Measurements from ENCODE around the gene RHOT1.
"Not testable (repeated sequence)": the region's sequence is repeated elsewhere in the genome, so short reads cannot be mapped to it uniquely, and the experiment has no call there.

RHOT1 gene

GRCh38 chr17:32111141-32111771, 31.0 kb upstream of the RHOT1 start:
- H3K4me3 ChIP-seq (ENCODE audit: low read length), result no peak overlapping the region
- H3K27ac ChIP-seq (ENCODE audit: low read length), result no peak overlapping the region
- H3K27me3 ChIP-seq (ENCODE audit: control insufficient read depth, insufficient read depth, low read length), result no peaks in the 10 kb centered on the region
- peaks cover 3% of the 10 kb centered on the region for H3K4me1 ChIP-seq (ENCODE audit: control insufficient read depth, low read depth, low read length)
- H3K9ac ChIP-seq (ENCODE audit: low read length), result no peak overlapping the region
- H3K36me3 ChIP-seq (ENCODE audit: control insufficient read depth, low read depth, low read length), result no peaks in the 10 kb centered on the region
- H3K9me3 ChIP-seq (ENCODE audit: control insufficient read depth, low read depth, low read length), result no peaks in the 10 kb centered on the region

DNA sequence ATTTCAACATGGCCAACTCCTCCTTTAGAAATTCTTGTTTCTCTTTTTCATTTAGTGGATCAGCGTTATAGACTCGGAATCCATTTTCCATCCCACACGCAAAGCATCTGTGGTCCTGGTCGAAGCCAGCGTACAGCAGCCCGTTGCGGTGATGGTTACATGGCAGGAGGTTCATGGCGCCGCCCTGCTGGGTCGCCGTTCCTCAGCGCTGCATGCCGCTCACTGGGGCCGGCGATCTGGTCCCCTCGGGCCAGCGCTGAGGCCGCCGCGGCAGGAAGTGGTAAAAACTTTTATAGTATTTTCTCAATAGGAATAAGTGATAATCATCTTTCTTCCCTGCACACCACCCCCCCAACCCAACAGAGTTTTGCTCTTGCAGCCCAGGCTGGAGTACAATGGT, 29.9 kb upstream of the RHOT1 start:
- H3K36me3 ChIP-seq (ENCODE audit: control insufficient read depth, low read depth, low read length), result no peaks in the 10 kb centered on the region
- H3K9ac ChIP-seq (ENCODE audit: low read length), result no peak overlapping the region
- no peak overlapping the region for H3K4me3 ChIP-seq (ENCODE audit: low read length)
- no peak overlapping the region for H3K27ac ChIP-seq (ENCODE audit: low read length)
- peaks cover 3% of the 10 kb centered on the region for H3K4me1 ChIP-seq (ENCODE audit: control insufficient read depth, low read depth, low read length)
- no peaks in the 10 kb centered on the region for H3K9me3 ChIP-seq (ENCODE audit: control insufficient read depth, low read depth, low read length)
- H3K27me3 ChIP-seq (ENCODE audit: control insufficient read depth, insufficient read depth, low read length), result no peaks in the 10 kb centered on the region

DNA sequence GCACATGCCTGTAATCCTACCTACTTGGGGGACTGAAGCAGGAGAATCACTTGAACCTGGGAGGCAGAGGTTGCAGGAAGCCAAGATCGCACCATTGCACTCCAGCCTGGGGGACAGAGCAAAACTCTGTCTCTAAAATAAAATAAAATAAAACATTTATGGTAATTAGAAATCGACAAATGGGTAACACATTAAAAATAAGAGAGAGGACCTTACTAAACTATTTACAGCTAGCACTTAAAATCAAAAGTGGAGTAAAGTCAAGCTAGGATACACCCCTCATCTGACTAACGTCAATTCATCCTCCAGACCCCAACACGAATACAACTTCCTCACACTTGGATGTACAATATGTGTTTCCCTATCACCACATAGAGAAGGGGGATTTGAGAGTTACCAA, 27.8 kb upstream of the RHOT1 start:
- Histone ChIP-seq H3K27me3 (ENCODE audit: control insufficient read depth, insufficient read depth, low read length) (no peaks in the 10 kb centered on the region), H3K9me3 (ENCODE audit: control insufficient read depth, low read depth, low read length) (no peaks in the 10 kb centered on the region), H3K36me3 (ENCODE audit: control insufficient read depth, low read depth, low read length) (no peaks in the 10 kb centered on the region), H3K9ac (ENCODE audit: low read length) (no peak overlapping the region), H3K4me3 (ENCODE audit: low read length) (no peak overlapping the region), H3K4me1 (ENCODE audit: control insufficient read depth, low read depth, low read length) (no peaks in the 10 kb centered on the region), H3K27ac (ENCODE audit: low read length) (no peak overlapping the region)

GRCh38 chr17:32115546-32115945, 26.8 kb upstream of the RHOT1 start:
- not testable (repeated sequence) for H3K9me3 ChIP-seq (ENCODE audit: control insufficient read depth, low read depth, low read length); H3K9ac ChIP-seq (ENCODE audit: low read length); H3K4me1 ChIP-seq (ENCODE audit: control insufficient read depth, low read depth, low read length); H3K27ac ChIP-seq (ENCODE audit: low read length); H3K4me3 ChIP-seq (ENCODE audit: low read length); H3K36me3 ChIP-seq (ENCODE audit: control insufficient read depth, low read depth, low read length); H3K27me3 ChIP-seq (ENCODE audit: control insufficient read depth, insufficient read depth, low read length)

DNA sequence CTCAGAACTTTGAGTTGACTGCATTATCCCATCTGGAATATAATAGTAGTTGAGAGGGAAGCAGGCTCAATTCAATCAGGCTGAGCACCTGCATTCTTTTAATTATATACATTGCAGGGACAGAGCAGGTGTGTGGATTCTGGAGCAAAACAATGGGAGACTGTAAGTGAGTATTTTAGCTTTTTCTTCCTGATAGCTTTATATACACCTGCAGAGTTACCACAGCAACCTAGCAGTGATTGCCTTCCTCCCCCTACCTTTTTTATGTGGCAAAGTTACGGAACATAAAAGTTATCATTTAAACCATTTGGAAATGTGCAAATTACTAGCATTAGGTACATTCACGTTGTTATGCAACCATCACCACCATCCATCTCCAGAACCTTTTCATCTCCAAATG, 25.4 kb upstream of the RHOT1 start:
- no peaks in the 10 kb centered on the region for H3K27me3 ChIP-seq (ENCODE audit: control insufficient read depth, insufficient read depth, low read length)
- peaks cover 5% of the 10 kb centered on the region for H3K4me1 ChIP-seq (ENCODE audit: control insufficient read depth, low read depth, low read length)
- H3K36me3 ChIP-seq (ENCODE audit: control insufficient read depth, low read depth, low read length), result no peaks in the 10 kb centered on the region

DNA sequence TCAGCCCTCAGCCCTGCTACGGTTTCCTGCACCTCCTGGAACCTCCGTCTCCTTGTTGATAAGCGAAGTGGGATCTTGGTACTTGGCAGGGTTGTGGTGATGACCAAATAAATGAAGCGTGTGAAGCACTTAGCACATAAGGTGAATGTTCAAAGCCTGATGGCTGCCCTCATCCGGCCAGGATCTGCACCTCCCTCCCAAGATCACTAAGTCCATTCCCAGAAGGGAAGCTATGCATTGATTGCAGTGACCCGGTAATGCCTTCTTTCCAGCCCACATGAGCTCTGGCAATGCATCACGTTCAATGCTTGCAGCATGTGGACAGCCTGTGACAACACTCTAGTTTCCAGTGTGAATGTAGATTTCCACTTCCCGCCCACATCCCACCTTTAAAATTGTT, 24.9 kb upstream of the RHOT1 start:
- no peak overlapping the region for H3K4me3 ChIP-seq (ENCODE audit: low read length)
- H3K27ac ChIP-seq (ENCODE audit: low read length), result no peak overlapping the region
- no peaks in the 10 kb centered on the region for H3K27me3 ChIP-seq (ENCODE audit: control insufficient read depth, insufficient read depth, low read length)
- peaks cover 5% of the 10 kb centered on the region for H3K4me1 ChIP-seq (ENCODE audit: control insufficient read depth, low read depth, low read length)
- no peak overlapping the region for H3K9ac ChIP-seq (ENCODE audit: low read length)
- no peaks in the 10 kb centered on the region for H3K36me3 ChIP-seq (ENCODE audit: control insufficient read depth, low read depth, low read length)
- H3K9me3 ChIP-seq (ENCODE audit: control insufficient read depth, low read depth, low read length), result no peaks in the 10 kb centered on the region

More for the DNA sequence above, 25.4 kb upstream of the RHOT1 start:
- H3K9me3 ChIP-seq (ENCODE audit: control insufficient read depth, low read depth, low read length), result no peaks in the 10 kb centered on the region
- no peak overlapping the region for H3K27ac ChIP-seq (ENCODE audit: low read length)
- no peak overlapping the region for H3K9ac ChIP-seq (ENCODE audit: low read length)
- H3K4me3 ChIP-seq (ENCODE audit: low read length), result no peak overlapping the region

DNA sequence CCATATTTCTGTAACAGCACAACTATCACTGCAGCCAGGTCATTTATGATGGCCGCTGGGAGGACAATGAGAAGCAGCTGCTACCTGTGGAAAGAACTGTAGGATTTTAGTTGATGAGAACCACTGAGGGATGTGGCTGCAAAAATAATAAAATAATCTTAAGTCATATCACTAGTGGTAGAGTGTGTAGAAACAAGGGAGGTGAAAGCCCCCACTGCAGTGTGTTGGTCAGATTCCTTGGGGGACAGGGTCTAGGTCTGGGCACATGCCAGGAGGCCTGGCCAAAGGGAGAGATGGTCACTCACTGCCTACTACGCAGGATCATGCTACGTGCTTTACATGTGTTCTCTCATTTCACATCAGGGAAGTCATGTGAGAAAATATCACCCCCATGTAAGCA, 24.2 kb upstream of the RHOT1 start:
- H3K9ac ChIP-seq (ENCODE audit: low read length); H3K9me3 ChIP-seq (ENCODE audit: control insufficient read depth, low read depth, low read length); H3K4me1 ChIP-seq (ENCODE audit: control insufficient read depth, low read depth, low read length); H3K4me3 ChIP-seq (ENCODE audit: low read length); H3K36me3 ChIP-seq (ENCODE audit: control insufficient read depth, low read depth, low read length); H3K27ac ChIP-seq (ENCODE audit: low read length); H3K27me3 ChIP-seq (ENCODE audit: control insufficient read depth, insufficient read depth, low read length): not testable (repeated sequence)

- Histone ChIP-seq H3K27ac (ENCODE audit: low read length) (no peak overlapping the region), H3K27me3 (ENCODE audit: control insufficient read depth, insufficient read depth, low read length) (no peaks in the 10 kb centered on the region), H3K9me3 (ENCODE audit: control insufficient read depth, low read depth, low read length) (no peaks in the 10 kb centered on the region), H3K4me3 (ENCODE audit: low read length) (no peak overlapping the region), H3K9ac (ENCODE audit: low read length) (no peak overlapping the region), H3K4me1 (ENCODE audit: control insufficient read depth, low read depth, low read length) (peaks cover 5% of the 10 kb centered on the region), H3K36me3 (ENCODE audit: control insufficient read depth, low read depth, low read length) (no peaks in the 10 kb centered on the region)
Observed at GRCh38 chr17:32118835-32119234, 23.5 kb upstream of the RHOT1 start.

DNA sequence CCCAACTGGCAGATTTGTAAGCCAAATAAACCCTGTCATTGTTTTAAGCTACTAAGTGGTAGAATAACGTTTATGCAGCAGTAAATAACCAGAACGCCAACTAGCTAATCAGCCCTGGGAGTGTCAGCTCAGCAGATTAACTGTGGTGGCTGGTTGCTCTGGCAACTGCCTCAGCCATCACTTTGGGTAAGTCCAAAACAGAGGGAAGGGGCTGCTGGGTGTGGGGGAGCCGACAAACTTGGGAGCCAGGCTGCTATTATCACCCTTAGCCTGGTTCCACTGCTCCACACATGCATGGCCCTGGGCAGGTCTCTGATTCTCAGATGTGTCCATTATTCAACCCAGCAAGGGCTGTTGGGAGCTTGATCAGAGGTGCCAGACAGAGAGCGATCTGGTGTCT, 22.2 kb upstream of the RHOT1 start:
- peaks cover 8% of the 10 kb centered on the region for H3K4me1 ChIP-seq (ENCODE audit: control insufficient read depth, low read depth, low read length)
- H3K27ac ChIP-seq (ENCODE audit: low read length), result no peak overlapping the region
- no peak overlapping the region for H3K9ac ChIP-seq (ENCODE audit: low read length)
- H3K4me3 ChIP-seq (ENCODE audit: low read length), result no peak overlapping the region
- no peaks in the 10 kb centered on the region for H3K27me3 ChIP-seq (ENCODE audit: control insufficient read depth, insufficient read depth, low read length)
- no peaks in the 10 kb centered on the region for H3K9me3 ChIP-seq (ENCODE audit: control insufficient read depth, low read depth, low read length)
- no peaks in the 10 kb centered on the region for H3K36me3 ChIP-seq (ENCODE audit: control insufficient read depth, low read depth, low read length)

GRCh38 chr17:32120716-32121115, 21.6 kb upstream of the RHOT1 start:
- Histone ChIP-seq H3K27ac (ENCODE audit: low read length) (no peak overlapping the region), H3K9ac (ENCODE audit: low read length) (no peak overlapping the region), H3K4me1 (ENCODE audit: control insufficient read depth, low read depth, low read length) (peaks cover 8% of the 10 kb centered on the region), H3K36me3 (ENCODE audit: control insufficient read depth, low read depth, low read length) (no peaks in the 10 kb centered on the region), H3K9me3 (ENCODE audit: control insufficient read depth, low read depth, low read length) (no peaks in the 10 kb centered on the region), H3K4me3 (ENCODE audit: low read length) (no peak overlapping the region), H3K27me3 (ENCODE audit: control insufficient read depth, insufficient read depth, low read length) (no peaks in the 10 kb centered on the region)

GRCh38 chr17:32123782-32124181, 18.5 kb upstream of the RHOT1 start:
- H3K27me3 ChIP-seq (ENCODE audit: control insufficient read depth, insufficient read depth, low read length), result no peaks in the 10 kb centered on the region
- no peak overlapping the region for H3K4me3 ChIP-seq (ENCODE audit: low read length)
- no peak overlapping the region for H3K9ac ChIP-seq (ENCODE audit: low read length)
- no peaks in the 10 kb centered on the region for H3K9me3 ChIP-seq (ENCODE audit: control insufficient read depth, low read depth, low read length)
- H3K36me3 ChIP-seq (ENCODE audit: control insufficient read depth, low read depth, low read length), result no peaks in the 10 kb centered on the region
- H3K4me1 ChIP-seq (ENCODE audit: control insufficient read depth, low read depth, low read length), result peaks cover 14% of the 10 kb centered on the region
- H3K27ac ChIP-seq (ENCODE audit: low read length), result no peak overlapping the region

DNA sequence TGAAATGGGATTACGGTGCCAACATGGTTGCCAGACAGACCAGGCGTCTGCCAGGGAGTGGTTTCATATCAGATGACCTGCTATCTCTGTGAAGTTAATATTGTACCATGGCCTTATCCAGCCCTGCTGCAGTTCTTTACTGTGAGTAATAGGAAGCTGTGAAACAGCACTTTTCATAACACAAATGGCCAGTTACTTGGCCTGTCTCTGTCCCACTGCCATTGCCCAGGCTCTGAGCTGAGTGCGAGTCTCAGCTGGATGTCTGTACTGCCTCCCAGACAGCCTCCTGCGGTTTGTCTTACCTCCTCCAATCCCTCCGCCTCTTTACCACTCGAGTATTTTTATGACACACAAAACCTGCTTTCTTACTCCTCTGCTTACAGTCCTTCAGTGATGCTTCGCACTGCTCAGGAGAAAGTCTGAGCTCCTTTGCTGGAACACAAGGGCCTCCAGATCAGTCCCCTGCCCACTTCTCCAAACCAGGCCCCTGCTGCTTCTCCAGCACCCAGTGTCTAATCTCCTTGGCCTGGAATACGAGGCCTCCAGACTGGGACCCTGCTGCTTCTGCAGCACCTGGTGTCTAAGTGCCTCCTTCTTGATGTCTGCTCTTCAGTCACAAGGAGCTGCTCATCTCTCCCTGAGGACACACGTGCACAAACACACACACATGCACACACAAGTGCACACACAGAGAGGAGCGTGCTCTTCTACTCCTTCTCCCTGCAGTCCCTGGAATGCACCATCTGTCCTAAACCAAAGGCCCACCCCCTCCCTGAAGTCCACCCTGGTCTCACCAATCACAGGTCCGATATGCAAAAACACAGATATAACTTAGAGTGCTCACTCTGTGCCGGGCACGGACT, 17.1 kb upstream of the RHOT1 start:
- Histone ChIP-seq H3K9me3 (ENCODE audit: control insufficient read depth, low read depth, low read length) (no peaks in the 10 kb centered on the region), H3K4me1 (ENCODE audit: control insufficient read depth, low read depth, low read length) (peaks cover 9% of the 10 kb centered on the region), H3K27me3 (ENCODE audit: control insufficient read depth, insufficient read depth, low read length) (no peaks in the 10 kb centered on the region), H3K27ac (ENCODE audit: low read length) (no peak overlapping the region), H3K9ac (ENCODE audit: low read length) (no peak overlapping the region), H3K36me3 (ENCODE audit: control insufficient read depth, low read depth, low read length) (no peaks in the 10 kb centered on the region), H3K4me3 (ENCODE audit: low read length) (no peak overlapping the region)

Measured in iPS-18a (cell line).